Measurements from ENCODE around the gene MRAS. TPM values are rescaled to one million over a fixed set of nuclear protein-coding genes. Genes with fewer than 3 reads are reported as not detected.

MRAS gene
- total RNA-seq, 1 donor from 2014 or later: 0.07 TPM

DNA sequence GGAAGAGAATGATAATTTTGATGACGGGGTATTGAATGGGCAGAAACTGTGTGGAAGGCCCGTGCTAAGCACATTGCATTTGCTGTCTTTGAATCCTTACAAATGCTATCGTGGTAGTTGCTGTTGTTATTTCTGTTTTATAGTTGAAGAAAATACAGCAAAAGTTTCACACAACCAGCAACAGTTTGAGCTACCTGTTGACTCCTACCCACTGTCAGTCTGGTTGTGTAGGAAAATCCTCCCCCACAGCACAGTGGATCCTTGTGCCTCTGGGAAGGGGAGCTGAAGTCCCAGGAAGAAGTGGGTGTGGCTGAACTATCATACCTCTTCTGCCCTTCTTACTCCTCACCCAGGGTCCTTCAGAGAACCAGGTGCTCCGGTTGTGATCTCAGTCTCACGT, 29.4 kb downstream of the MRAS start:
- no peaks in the 10 kb centered on the region for H3K36me3 Mint-ChIP-seq (ENCODE audit: low read depth)
- no peak overlapping the region for H3K27ac Mint-ChIP-seq
- H3K4me1 Mint-ChIP-seq: no peaks in the 10 kb centered on the region
- H3K9me3 Mint-ChIP-seq: peaks cover 5% of the 10 kb centered on the region
- ChIA-PET CTCF (no interaction called here), POLR2A (no interaction called here)
- intact Hi-C loops (cut with micrococcal nuclease): no loop called here
- DNase-seq (no peak), ATAC-seq (ENCODE audit: low read depth) (no peak)
- TF ChIP-seq, protein P1, sequence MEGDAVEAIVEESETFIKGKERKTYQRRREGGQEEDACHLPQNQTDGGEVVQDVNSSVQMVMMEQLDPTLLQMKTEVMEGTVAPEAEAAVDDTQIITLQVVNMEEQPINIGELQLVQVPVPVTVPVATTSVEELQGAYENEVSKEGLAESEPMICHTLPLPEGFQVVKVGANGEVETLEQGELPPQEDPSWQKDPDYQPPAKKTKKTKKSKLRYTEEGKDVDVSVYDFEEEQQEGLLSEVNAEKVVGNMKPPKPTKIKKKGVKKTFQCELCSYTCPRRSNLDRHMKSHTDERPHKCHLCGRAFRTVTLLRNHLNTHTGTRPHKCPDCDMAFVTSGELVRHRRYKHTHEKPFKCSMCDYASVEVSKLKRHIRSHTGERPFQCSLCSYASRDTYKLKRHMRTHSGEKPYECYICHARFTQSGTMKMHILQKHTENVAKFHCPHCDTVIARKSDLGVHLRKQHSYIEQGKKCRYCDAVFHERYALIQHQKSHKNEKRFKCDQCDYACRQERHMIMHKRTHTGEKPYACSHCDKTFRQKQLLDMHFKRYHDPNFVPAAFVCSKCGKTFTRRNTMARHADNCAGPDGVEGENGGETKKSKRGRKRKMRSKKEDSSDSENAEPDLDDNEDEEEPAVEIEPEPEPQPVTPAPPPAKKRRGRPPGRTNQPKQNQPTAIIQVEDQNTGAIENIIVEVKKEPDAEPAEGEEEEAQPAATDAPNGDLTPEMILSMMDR (IDR thresholded peaks at IDR 0.05): no peak
- no peak overlapping the region for H3K4me3 Mint-ChIP-seq
- peaks cover 73% of the 10 kb centered on the region for H3K27me3 Mint-ChIP-seq

DNA sequence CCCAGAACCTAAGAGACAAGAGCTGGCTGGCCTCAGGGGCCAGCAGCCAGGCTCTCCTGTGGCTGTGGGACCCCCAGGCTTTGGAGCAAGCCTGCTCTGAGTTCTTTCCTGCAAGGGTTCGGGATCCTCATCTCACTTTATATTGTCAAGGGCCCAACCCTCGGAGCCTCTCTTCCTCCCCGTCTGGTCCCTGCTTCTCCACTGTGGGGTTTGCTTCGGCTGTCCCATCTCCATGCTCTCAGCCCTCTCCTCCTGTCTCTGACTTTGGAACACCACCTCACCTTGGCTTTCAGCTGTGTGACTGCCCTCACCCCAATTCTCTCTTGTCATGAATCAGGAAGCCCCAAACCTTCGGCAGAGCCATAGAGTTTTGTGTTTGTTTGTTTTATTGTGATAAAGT, 30.0 kb downstream of the MRAS start:
- peaks cover 71% of the 10 kb centered on the region for H3K27me3 Mint-ChIP-seq
- intact Hi-C loops (cut with micrococcal nuclease): no loop called here
- ChIA-PET CTCF (no interaction called here), POLR2A (no interaction called here)
- H3K9me3 Mint-ChIP-seq: peaks cover 5% of the 10 kb centered on the region
- DNase-seq: no peak
- TF ChIP-seq, protein P1 (IDR thresholded peaks at IDR 0.05): no peak
- no peak overlapping the region for H3K27ac Mint-ChIP-seq
- no peaks in the 10 kb centered on the region for H3K36me3 Mint-ChIP-seq (ENCODE audit: low read depth)
- ATAC-seq (ENCODE audit: low read depth): no peak
- no peaks in the 10 kb centered on the region for H3K4me1 Mint-ChIP-seq
- no peak overlapping the region for H3K4me3 Mint-ChIP-seq

DNA sequence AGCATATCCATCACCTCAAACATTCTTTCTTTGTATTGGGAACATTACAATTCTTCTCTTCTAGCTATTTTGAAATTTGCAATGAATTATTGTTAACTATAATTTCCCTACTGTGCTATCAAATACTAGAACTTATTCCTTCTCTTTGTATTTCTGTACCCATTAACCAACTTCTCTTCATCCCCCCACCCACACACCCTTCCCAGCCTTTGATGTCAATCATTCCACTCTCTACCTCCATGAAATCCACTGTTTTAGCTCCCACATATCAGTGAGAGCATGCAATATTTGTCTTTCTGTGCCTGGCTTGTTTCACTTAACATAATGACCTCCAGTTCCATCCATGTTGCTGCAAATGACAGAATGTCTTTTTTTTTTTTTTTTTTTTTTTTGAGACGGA, 30.6 kb downstream of the MRAS start:
- Mint-ChIP-seq H3K4me1 (no peaks in the 10 kb centered on the region), H3K36me3 (ENCODE audit: low read depth) (no peaks in the 10 kb centered on the region), H3K4me3 (no peak overlapping the region), H3K9me3 (peaks cover 5% of the 10 kb centered on the region), H3K27ac (no peak overlapping the region), H3K27me3 (peaks cover 73% of the 10 kb centered on the region)
- ChIA-PET POLR2A (no interaction called here), CTCF (no interaction called here)
- ATAC-seq (ENCODE audit: low read depth): no peak
- intact Hi-C loops (cut with micrococcal nuclease): no loop called here
- no peak for DNase-seq
- TF ChIP-seq, protein P1 (IDR thresholded peaks at IDR 0.05): no peak

DNA sequence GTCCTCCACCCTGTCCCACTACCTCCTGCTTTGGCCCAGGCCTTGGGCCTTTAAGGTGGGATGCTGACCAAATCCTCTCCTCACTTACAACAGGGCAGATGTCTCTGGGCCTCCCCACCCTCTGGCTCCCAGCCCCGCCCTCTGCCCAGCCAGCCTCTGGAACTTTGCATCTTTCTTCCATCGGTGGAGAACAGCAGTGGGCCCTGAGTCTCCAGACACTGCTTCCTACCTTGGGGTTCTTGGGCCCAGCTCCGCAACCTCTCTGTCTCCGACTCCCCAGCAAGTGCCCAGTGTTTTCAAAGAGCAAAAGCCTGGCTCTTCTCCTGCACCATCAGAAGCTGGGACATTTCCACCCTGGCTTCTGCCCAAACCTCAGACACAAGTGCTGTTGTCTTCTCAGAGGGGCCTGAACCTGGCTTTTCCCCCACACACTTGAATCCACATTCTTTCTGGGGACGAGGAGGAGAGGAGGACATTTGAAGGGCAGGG, 33.1 kb downstream of the MRAS start:
- Mint-ChIP-seq H3K4me3 (no peak overlapping the region), H3K27ac (no peak overlapping the region), H3K9me3 (no peaks in the 10 kb centered on the region), H3K27me3 (peaks cover 71% of the 10 kb centered on the region), H3K36me3 (ENCODE audit: low read depth) (no peaks in the 10 kb centered on the region), H3K4me1 (no peaks in the 10 kb centered on the region)
- intact Hi-C loops (cut with micrococcal nuclease): no loop called here
- POLR2A ChIA-PET: no interaction called here
- DNase-seq (no peak), ATAC-seq (ENCODE audit: low read depth) (no peak)
- CTCF ChIA-PET: no interaction called here
- TF ChIP-seq, protein P1 (IDR thresholded peaks at IDR 0.05): no peak

DNA sequence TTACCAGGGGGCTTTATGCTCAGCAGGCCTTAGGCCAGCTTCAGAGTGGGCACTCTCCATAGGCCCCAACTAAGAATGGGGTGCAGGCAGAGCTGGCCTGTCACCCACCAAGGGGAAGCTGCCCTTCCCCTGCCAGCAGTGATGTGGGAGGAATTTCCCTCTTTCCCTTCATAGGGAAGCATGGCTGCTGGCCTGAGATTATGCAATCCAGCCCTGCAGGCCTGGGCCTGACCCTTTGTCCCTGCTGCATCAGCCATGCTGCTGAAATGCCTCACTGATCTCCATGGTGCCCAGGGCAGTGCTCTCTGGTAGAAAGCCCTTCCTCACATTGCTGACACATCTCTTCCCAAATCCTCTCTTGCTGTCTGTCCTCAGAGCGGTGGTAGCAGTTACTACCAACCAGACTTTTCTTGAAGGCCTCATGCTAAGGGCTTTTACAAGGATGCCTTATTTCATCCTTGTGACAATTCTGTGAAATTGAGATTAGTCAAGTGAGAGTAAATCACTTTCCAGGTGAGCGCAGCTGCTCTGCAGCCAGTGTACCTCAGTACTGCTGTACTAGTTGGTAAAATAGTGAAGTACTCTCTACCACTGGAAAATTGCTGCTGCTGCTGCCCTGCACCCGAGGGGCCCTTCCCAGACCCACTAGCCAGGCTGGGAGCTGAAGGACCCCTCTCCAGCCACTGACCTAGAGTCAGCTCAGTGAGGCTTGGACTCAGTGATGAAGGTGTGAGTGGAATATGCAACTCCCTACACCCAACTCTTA, 33.8 kb downstream of the MRAS start:
- no peaks in the 10 kb centered on the region for H3K4me1 Mint-ChIP-seq
- intact Hi-C loops (cut with micrococcal nuclease): no loop called here
- H3K9me3 Mint-ChIP-seq: no peaks in the 10 kb centered on the region
- TF ChIP-seq, protein P1 (IDR thresholded peaks at IDR 0.05): no peak
- ATAC-seq (ENCODE audit: low read depth): no peak
- no peaks in the 10 kb centered on the region for H3K36me3 Mint-ChIP-seq (ENCODE audit: low read depth)
- ChIA-PET CTCF (no interaction called here), POLR2A (no interaction called here)
- H3K4me3 Mint-ChIP-seq: no peak overlapping the region
- DNase-seq: no peak
- peaks cover 64% of the 10 kb centered on the region for H3K27me3 Mint-ChIP-seq
- no peak overlapping the region for H3K27ac Mint-ChIP-seq
